HEK293 (cell line): ENCODE results near the gene MSI2.
A peak's percentile ranks its signal among the peaks of the same experiment; 100 is the strongest.

Source experiments
- CTCF ChIA-PET: fragments of 350-600 bp; formaldehyde crosslinking; extraction: SDS; loops from one replicate; lab custom pipeline; 2021; ENCODE audit warnings: antibody characterized with exemption; lab: Yijun Ruan, JAX
- POLR2A ChIA-PET: fragments of 300-600 bp; formaldehyde crosslinking; extraction: SDS; loops from one replicate; lab custom pipeline; 2020; ENCODE audit warnings: antibody characterized with exemption, inconsistent platforms; lab: Yijun Ruan, JAX
- H3K27ac ChIP-seq: fragments of 200-500 bp; sonication (Bioruptor generic); 2 replicates; pipeline ENCODE4 v1.5.1; 2014; ENCODE audit warnings: low read depth, low read length, control low read depth, inconsistent platforms; ENCODE audit errors: extremely low read depth
- H3K36me3 ChIP-seq, 2 experiments: fragments of 200-500 bp in 1 of 2; sonication (Bioruptor generic) in 1 of 2; 1 replicate in 1 of 2; 2 replicates in 1 of 2; pipeline ENCODE4 v1.5.1; 2014 to 2017; ENCODE audit warnings: inconsistent platforms in 2 of 2, low read length in 2 of 2; ENCODE audit not compliant: control insufficient read depth in 2 of 2, insufficient read depth in 1 of 2
- H3K4me1 ChIP-seq: fragments of 200-500 bp; sonication (Bioruptor generic); 2 replicates; pipeline ENCODE4 v1.5.1; 2014; ENCODE audit warnings: mild to moderate bottlenecking, low read length, inconsistent platforms; ENCODE audit not compliant: control insufficient read depth, insufficient read depth
- H3K4me3 ChIP-seq: 2 replicates; pipeline ENCODE4 v1.5.1; 2011; ENCODE audit warnings: low read depth, mild to moderate bottlenecking, control low read depth, low read length, moderate library complexity
- H3K9me3 ChIP-seq: fragments of 200-500 bp; sonication (Bioruptor generic); 2 replicates; pipeline ENCODE4 v1.5.1; 2014; ENCODE audit warnings: low read depth, low read length, inconsistent platforms; ENCODE audit not compliant: control insufficient read depth, insufficient read depth
- EGR2 ChIP-seq: fragments of 450-650 bp; formaldehyde crosslinking; IDR thresholded peaks from 2 replicates; pipeline ENCODE4 v1.5.1; 2016; ENCODE audit warnings: low read depth, missing biosample characterization, missing genetic modification characterization
- GLIS2 ChIP-seq: fragments of 450-650 bp; formaldehyde crosslinking; IDR thresholded peaks from 2 replicates; pipeline ENCODE4 v1.5.1; 2016; ENCODE audit warnings: missing biosample characterization, missing genetic modification characterization
- HOXC10 ChIP-seq: sonication (generic); formaldehyde crosslinking; IDR thresholded peaks from 2 replicates; pipeline ENCODE4 v1.8.1; 2023; ENCODE audit warnings: mild to moderate bottlenecking, missing genetic modification reagents
- KLF16 ChIP-seq: fragments of 450-650 bp; formaldehyde crosslinking; IDR thresholded peaks from 2 replicates; pipeline ENCODE4 v1.5.1; 2017; ENCODE audit warnings: missing biosample characterization, missing genetic modification characterization
- KLF9 ChIP-seq: fragments of 450-650 bp; formaldehyde crosslinking; IDR thresholded peaks from 2 replicates; pipeline ENCODE4 v1.5.1; 2016; ENCODE audit warnings: missing biosample characterization, missing genetic modification characterization, low read depth
- SCRT2 ChIP-seq: fragments of 450-650 bp; formaldehyde crosslinking; IDR thresholded peaks from 2 replicates; pipeline ENCODE4 v1.5.1; 2016; ENCODE audit warnings: missing biosample characterization, missing genetic modification characterization
- SETDB1 ChIP-seq: IDR thresholded peaks from one replicate; pipeline ENCODE4 v1.6.1; 2017; ENCODE audit warnings: mild to moderate bottlenecking, low read length, moderate library complexity, mixed read lengths; ENCODE audit not compliant: insufficient read length
- YY1 ChIP-seq: fragments of 450-650 bp; formaldehyde crosslinking; IDR thresholded peaks from 2 replicates; pipeline ENCODE4 v1.5.1; 2018; ENCODE audit warnings: missing biosample characterization, missing genetic modification characterization
- ZBTB44 ChIP-seq: fragments of 450-650 bp; IDR thresholded peaks from 2 replicates; pipeline ENCODE4 v1.5.1; 2018; ENCODE audit warnings: missing biosample characterization, mild to moderate bottlenecking, missing genetic modification characterization
- ZBTB8A ChIP-seq: fragments of 450-650 bp; formaldehyde crosslinking; IDR thresholded peaks from 2 replicates; pipeline ENCODE4 v1.5.1; 2016; ENCODE audit warnings: missing biosample characterization, missing genetic modification characterization
- ZFP41 ChIP-seq: fragments of 450-650 bp; formaldehyde crosslinking; IDR thresholded peaks from 2 replicates; pipeline ENCODE4 v1.5.1; 2016; ENCODE audit warnings: missing biosample characterization, missing genetic modification characterization, borderline replicate concordance
- ZIC2 ChIP-seq: fragments of 450-650 bp; formaldehyde crosslinking; IDR thresholded peaks from 2 replicates; pipeline ENCODE4 v1.5.1; 2016; ENCODE audit warnings: missing biosample characterization, missing genetic modification characterization
- ZNF138 ChIP-seq: fragments of 450-650 bp; formaldehyde crosslinking; IDR thresholded peaks from 2 replicates; pipeline ENCODE4 v1.5.1; 2016; ENCODE audit warnings: missing biosample characterization, missing genetic modification characterization, borderline replicate concordance
- ZNF155 ChIP-seq: fragments of 450-650 bp; formaldehyde crosslinking; IDR thresholded peaks from 2 replicates; pipeline ENCODE4 v1.5.1; 2016; ENCODE audit warnings: missing biosample characterization, missing genetic modification characterization
- ZNF16 ChIP-seq: fragments of 450-650 bp; formaldehyde crosslinking; IDR thresholded peaks from 2 replicates; pipeline ENCODE4 v1.5.1; 2016; ENCODE audit warnings: low read depth, missing biosample characterization, missing genetic modification characterization
- ZNF169 ChIP-seq: fragments of 450-650 bp; formaldehyde crosslinking; IDR thresholded peaks from 2 replicates; pipeline ENCODE4 v1.5.1; 2016; ENCODE audit warnings: missing biosample characterization, missing genetic modification characterization
- ZNF175 ChIP-seq: fragments of 450-650 bp; formaldehyde crosslinking; IDR thresholded peaks from 2 replicates; pipeline ENCODE4 v1.5.1; 2016; ENCODE audit warnings: missing biosample characterization, missing genetic modification characterization
- ZNF2 ChIP-seq: fragments of 450-650 bp; formaldehyde crosslinking; IDR thresholded peaks from 2 replicates; pipeline ENCODE4 v1.5.1; 2016; ENCODE audit warnings: missing biosample characterization, missing genetic modification characterization
- ZNF23 ChIP-seq: fragments of 450-650 bp; formaldehyde crosslinking; IDR thresholded peaks from 2 replicates; pipeline ENCODE4 v1.5.1; 2016; ENCODE audit warnings: missing biosample characterization, missing genetic modification characterization, borderline replicate concordance
- ZNF324 ChIP-seq: fragments of 450-650 bp; formaldehyde crosslinking; IDR thresholded peaks from 2 replicates; pipeline ENCODE4 v1.5.1; 2016; ENCODE audit warnings: missing biosample characterization, missing genetic modification characterization
- ZNF404 ChIP-seq: fragments of 450-650 bp; formaldehyde crosslinking; IDR thresholded peaks from 2 replicates; pipeline ENCODE4 v1.5.1; 2017; ENCODE audit warnings: missing biosample characterization, missing genetic modification characterization
- ZNF433 ChIP-seq: fragments of 450-650 bp; formaldehyde crosslinking; IDR thresholded peaks from 2 replicates; pipeline ENCODE4 v1.5.1; 2016; ENCODE audit warnings: missing biosample characterization, missing genetic modification characterization, low read depth
- ZNF48 ChIP-seq: fragments of 450-650 bp; formaldehyde crosslinking; IDR thresholded peaks from 2 replicates; pipeline ENCODE4 v1.5.1; 2016; ENCODE audit warnings: missing biosample characterization, missing genetic modification characterization
- ZNF585B ChIP-seq: fragments of 450-650 bp; formaldehyde crosslinking; IDR thresholded peaks from 2 replicates; pipeline ENCODE4 v1.5.1; 2016; ENCODE audit warnings: missing biosample characterization, missing genetic modification characterization
- ZNF610 ChIP-seq: fragments of 450-650 bp; formaldehyde crosslinking; IDR thresholded peaks from 2 replicates; pipeline ENCODE4 v1.5.1; 2016; ENCODE audit warnings: missing biosample characterization, missing genetic modification characterization, borderline replicate concordance
- ZNF629 ChIP-seq: fragments of 450-650 bp; formaldehyde crosslinking; IDR thresholded peaks from 2 replicates; pipeline ENCODE4 v1.5.1; 2017; ENCODE audit warnings: missing biosample characterization, missing genetic modification characterization
- ZNF76 ChIP-seq: fragments of 450-650 bp; formaldehyde crosslinking; IDR thresholded peaks from 2 replicates; pipeline ENCODE4; 2016; ENCODE audit warnings: low read depth, missing biosample characterization, missing genetic modification characterization, borderline replicate concordance
- ZNF776 ChIP-seq: fragments of 450-650 bp; formaldehyde crosslinking; IDR thresholded peaks from 2 replicates; pipeline ENCODE4 v1.5.0; 2017; ENCODE audit warnings: missing biosample characterization, missing genetic modification characterization, borderline replicate concordance
- ZNF791 ChIP-seq: fragments of 450-650 bp; formaldehyde crosslinking; IDR thresholded peaks from 2 replicates; pipeline ENCODE4 v1.5.1; 2016; ENCODE audit warnings: missing biosample characterization, missing genetic modification characterization
- ZSCAN23 ChIP-seq: fragments of 450-650 bp; formaldehyde crosslinking; IDR thresholded peaks from 2 replicates; pipeline ENCODE4 v1.5.1; 2016; ENCODE audit warnings: missing biosample characterization, missing genetic modification characterization
- TF ChIP-seq, protein P1 (sequence below): fragments of 450-650 bp; formaldehyde crosslinking; IDR thresholded peaks from 2 replicates; pipeline ENCODE4 v1.5.1; 2016; ENCODE audit warnings: missing biosample characterization, missing genetic modification characterization
- TF ChIP-seq, protein P2 (sequence below): fragments of 450-650 bp; formaldehyde crosslinking; IDR thresholded peaks from 2 replicates; pipeline ENCODE4 v1.5.1; 2016; ENCODE audit warnings: missing biosample characterization, missing genetic modification characterization
- TF ChIP-seq, protein P3 (sequence below): fragments of 450-650 bp; formaldehyde crosslinking; IDR thresholded peaks from 2 replicates; pipeline ENCODE4 v1.5.1; 2017; ENCODE audit warnings: missing biosample characterization, mild to moderate bottlenecking, missing genetic modification characterization, moderate library complexity

The MSI2 gene

GRCh38 chr17:57286399-57287105, 30.2 kb downstream of the MSI2 start (continued):
- TF ChIP-seq ZNF629 (peak; percentile 60), ZIC2 (tag by site-specific recombination) (peak; percentile 44), ZNF48 (tag by site-specific recombination) (no peak), ZNF791 (tag by site-specific recombination) (no peak), SETDB1 (no peak)

DNA sequence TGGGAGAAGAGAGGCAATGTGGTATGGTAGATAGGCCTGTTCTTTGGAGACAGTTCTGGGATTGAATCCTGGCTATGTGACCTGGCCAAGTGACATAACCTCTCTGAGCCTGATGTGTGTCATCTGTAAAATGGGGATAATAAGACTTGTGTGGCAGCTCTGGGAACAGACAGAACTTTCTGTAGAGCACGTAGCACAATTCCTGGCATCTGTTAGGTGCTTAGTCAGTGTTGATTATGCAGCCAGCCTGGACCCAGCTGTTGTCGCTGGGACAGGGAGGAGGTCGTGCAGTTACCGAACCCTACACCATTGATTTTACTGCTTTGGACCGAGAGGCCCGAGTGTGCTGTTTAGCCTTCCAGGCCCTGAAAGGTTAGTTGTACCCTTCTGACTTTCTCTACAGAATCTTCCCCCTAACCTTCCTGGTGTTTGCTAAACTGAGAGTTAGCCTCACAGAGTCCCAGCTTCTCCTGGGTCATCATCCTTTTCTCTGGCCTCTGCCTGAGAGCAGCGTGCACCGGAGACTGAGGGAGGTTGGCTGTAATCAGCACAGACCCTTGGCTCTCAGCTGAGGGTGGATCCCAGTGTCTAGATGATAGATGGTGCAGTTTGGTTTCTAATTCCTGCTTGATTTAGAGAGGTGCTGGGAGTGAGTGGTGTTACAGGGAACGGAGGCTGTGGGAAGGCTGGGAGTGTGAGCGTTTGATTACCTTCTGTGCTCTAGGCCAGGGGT, 31.9 kb downstream of the MSI2 start:
- POLR2A ChIA-PET = no interaction called here
- H3K4me1 ChIP-seq = peaks cover 22% of the 10 kb centered on the region

DNA sequence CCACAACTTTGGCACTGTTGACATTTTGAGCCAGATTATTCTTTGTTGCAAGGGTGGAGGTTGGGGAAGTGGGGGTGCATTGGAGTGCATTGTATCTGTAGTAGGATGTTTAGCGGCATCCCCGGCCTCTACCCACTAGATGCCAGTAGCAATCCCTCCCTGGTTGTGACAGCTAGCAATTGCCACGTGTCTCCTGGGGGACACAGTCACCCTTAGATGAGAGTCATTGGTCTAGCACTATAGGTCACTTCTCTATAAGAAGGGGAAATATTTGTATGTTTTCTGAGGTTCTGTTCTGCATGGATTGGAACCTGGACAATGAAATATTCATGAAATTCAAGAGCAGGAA, 32.4 kb downstream of the MSI2 start:
- ChIA-PET POLR2A (no interaction called here), CTCF (no interaction called here)
- TF ChIP-seq ZBTB8A (tag by site-specific recombination) = no peak
- TF ChIP-seq ZBTB44 (tag by site-specific recombination) = no peak
- TF ChIP-seq ZFP41 (tag by site-specific recombination) = no peak
- TF ChIP-seq ZNF169 = no peak
- TF ChIP-seq ZNF23 (tag by site-specific recombination) = no peak
- no peak for TF ChIP-seq ZNF16
- TF ChIP-seq KLF9 (tag by site-specific recombination) = no peak
- no peak for TF ChIP-seq KLF16 (tag by site-specific recombination)
- no peak for TF ChIP-seq ZSCAN23 (tag by site-specific recombination)
- TF ChIP-seq, protein P1, sequence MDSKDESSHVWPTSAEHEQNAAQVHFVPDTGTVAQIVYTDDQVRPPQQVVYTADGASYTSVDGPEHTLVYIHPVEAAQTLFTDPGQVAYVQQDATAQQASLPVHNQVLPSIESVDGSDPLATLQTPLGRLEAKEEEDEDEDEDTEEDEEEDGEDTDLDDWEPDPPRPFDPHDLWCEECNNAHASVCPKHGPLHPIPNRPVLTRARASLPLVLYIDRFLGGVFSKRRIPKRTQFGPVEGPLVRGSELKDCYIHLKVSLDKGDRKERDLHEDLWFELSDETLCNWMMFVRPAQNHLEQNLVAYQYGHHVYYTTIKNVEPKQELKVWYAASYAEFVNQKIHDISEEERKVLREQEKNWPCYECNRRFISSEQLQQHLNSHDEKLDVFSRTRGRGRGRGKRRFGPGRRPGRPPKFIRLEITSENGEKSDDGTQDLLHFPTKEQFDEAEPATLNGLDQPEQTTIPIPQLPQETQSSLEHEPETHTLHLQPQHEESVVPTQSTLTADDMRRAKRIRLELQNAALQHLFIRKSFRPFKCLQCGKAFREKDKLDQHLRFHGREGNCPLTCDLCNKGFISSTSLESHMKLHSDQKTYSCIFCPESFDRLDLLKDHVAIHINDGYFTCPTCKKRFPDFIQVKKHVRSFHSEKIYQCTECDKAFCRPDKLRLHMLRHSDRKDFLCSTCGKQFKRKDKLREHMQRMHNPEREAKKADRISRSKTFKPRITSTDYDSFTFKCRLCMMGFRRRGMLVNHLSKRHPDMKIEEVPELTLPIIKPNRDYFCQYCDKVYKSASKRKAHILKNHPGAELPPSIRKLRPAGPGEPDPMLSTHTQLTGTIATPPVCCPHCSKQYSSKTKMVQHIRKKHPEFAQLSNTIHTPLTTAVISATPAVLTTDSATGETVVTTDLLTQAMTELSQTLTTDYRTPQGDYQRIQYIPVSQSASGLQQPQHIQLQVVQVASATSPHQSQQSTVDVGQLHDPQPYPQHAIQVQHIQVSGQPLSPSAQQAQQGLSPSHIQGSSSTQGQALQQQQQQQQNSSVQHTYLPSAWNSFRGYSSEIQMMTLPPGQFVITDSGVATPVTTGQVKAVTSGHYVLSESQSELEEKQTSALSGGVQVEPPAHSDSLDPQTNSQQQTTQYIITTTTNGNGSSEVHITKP (tag by site-specific recombination) = no peak
- no peak for TF ChIP-seq ZNF404 (tag by site-specific recombination)

More for the DNA sequence above, 31.9 kb downstream of the MSI2 start:
- peaks cover 0 to 9% of the 10 kb centered on the region in 2 experiments; a peak in 2 of 3 replicates for H3K36me3 ChIP-seq
- H3K27ac ChIP-seq = no peak overlapping the region
- H3K4me3 ChIP-seq = no peak overlapping the region
- no peaks in the 10 kb centered on the region for H3K9me3 ChIP-seq
- TF ChIP-seq, protein P2, sequence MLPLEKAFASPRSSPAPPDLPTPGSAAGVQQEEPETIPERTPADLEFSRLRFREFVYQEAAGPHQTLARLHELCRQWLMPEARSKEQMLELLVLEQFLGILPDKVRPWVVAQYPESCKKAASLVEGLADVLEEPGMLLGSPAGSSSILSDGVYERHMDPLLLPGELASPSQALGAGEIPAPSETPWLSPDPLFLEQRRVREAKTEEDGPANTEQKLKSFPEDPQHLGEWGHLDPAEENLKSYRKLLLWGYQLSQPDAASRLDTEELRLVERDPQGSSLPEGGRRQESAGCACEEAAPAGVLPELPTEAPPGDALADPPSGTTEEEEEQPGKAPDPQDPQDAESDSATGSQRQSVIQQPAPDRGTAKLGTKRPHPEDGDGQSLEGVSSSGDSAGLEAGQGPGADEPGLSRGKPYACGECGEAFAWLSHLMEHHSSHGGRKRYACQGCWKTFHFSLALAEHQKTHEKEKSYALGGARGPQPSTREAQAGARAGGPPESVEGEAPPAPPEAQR = no peak
- TF ChIP-seq GLIS2 (no peak), ZNF324 (tag by site-specific recombination) (no peak), KLF16 (tag by site-specific recombination) (no peak), ZNF585B (no peak), ZFP41 (tag by site-specific recombination) (no peak), ZNF776 (tag by site-specific recombination) (no peak), ZNF155 (tag by site-specific recombination) (no peak), EGR2 (tag by site-specific recombination) (no peak), YY1 (no peak), ZNF610 (tag by site-specific recombination) (no peak), SCRT2 (tag by site-specific recombination) (no peak), ZNF2 (no peak), HOXC10 (CRISPR knock-in tag) (no peak), ZNF48 (tag by site-specific recombination) (no peak), ZNF433 (no peak), ZNF76 (no peak), ZNF175 (tag by site-specific recombination) (no peak), ZNF138 (no peak)
- TF ChIP-seq, protein P3, sequence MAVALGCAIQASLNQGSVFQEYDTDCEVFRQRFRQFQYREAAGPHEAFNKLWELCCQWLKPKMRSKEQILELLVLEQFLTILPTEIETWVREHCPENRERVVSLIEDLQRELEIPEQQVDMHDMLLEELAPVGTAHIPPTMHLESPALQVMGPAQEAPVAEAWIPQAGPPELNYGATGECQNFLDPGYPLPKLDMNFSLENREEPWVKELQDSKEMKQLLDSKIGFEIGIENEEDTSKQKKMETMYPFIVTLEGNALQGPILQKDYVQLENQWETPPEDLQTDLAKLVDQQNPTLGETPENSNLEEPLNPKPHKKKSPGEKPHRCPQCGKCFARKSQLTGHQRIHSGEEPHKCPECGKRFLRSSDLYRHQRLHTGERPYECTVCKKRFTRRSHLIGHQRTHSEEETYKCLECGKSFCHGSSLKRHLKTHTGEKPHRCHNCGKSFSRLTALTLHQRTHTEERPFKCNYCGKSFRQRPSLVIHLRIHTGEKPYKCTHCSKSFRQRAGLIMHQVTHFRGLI (tag by site-specific recombination) = no peak
- CTCF ChIA-PET = interaction anchor here (0.7 kb wide), 1 partner anchor 45 kb away, joined by 4 read pairs; no protein-coding TSS in a partner anchor

More for the DNA sequence above, 32.4 kb downstream of the MSI2 start:
- no peaks in the 10 kb centered on the region for H3K9me3 ChIP-seq
- no peak overlapping the region for H3K4me3 ChIP-seq
- peaks cover 0 to 9% of the 10 kb centered on the region in 2 experiments; a peak in 2 of 3 replicates for H3K36me3 ChIP-seq
- H3K27ac ChIP-seq = no peak overlapping the region
- H3K4me1 ChIP-seq = peaks cover 20% of the 10 kb centered on the region
